PFSK-1 (cell line): ENCODE data around the gene SLC25A41.

Experiments used
- FOXP2 ChIP-seq: optimal IDR thresholded peaks from 2 replicates; pipeline ENCODE3; 2011; ENCODE audit warnings: borderline replicate concordance, control low read depth, inconsistent platforms; ENCODE audit not compliant: insufficient read depth; ENCODE audit errors: extremely low read length, extremely low read depth
- POLR2AphosphoS5 ChIP-seq: IDR thresholded peaks from 2 replicates; pipeline ENCODE4 v1.6.1; 2012; ENCODE audit warnings: low read depth, mild to moderate bottlenecking, control low read depth, low read length, moderate library complexity
- REST ChIP-seq, 2 experiments: IDR thresholded peaks; 2 replicates each; pipeline versions ENCODE4 v1.6.1 to v1.8.0; 2011 to 2012; ENCODE audit warnings: low read depth in 2 of 2, low read length in 2 of 2, control low read depth in 1 of 2, inconsistent platforms in 1 of 2, mild to moderate bottlenecking in 1 of 2, moderate library complexity in 1 of 2; ENCODE audit not compliant: insufficient read depth in 1 of 2
- SIN3A ChIP-seq: IDR thresholded peaks from 2 replicates; pipeline ENCODE4 v1.6.1; 2012; ENCODE audit warnings: mild to moderate bottlenecking, low read length, moderate library complexity, borderline replicate concordance; ENCODE audit not compliant: insufficient read depth
- TAF1 ChIP-seq: IDR thresholded peaks from 2 replicates; pipeline ENCODE4 v1.6.1; 2012; ENCODE audit warnings: low read length, control low read depth, borderline replicate concordance; ENCODE audit not compliant: insufficient read depth

SLC25A41 gene

GRCh38 chr19:6421075-6422014 lies 12.2 kb downstream of the SLC25A41 start:
- TF ChIP-seq REST (IDR thresholded peaks at IDR 0.05; ENCODE audit: insufficient read depth in 1 of 2, low read depth in 2 of 2, low read length in 2 of 2) (no peak), SIN3A (no peak), POLR2AphosphoS5 (no peak), TAF1 (no peak), FOXP2 (no peak)

DNA sequence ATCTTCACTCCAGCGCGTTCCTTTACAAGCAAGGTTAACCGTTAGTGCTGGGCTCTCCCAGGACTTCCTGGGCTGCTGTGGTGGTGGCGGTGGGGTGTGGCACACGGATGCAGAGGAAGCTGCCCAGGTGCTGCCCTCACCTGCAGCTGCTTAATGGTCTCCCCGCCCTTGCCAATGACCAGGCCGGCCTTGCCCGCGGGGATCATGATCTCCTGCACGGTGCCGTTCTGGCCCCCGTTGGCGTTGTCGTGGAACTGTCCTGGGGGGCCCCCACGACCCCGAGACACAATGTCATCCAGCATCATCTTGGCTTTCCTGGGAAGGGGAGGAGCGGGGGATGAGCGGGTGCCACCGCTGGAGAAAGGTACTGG lies 15.0 kb downstream of the SLC25A41 start:
- no peak for TF ChIP-seq FOXP2
- no peak for TF ChIP-seq SIN3A
- no peak for TF ChIP-seq POLR2AphosphoS5
- TF ChIP-seq TAF1, result no peak
- TF ChIP-seq REST (IDR thresholded peaks at IDR 0.05; ENCODE audit: insufficient read depth in 1 of 2, low read depth in 2 of 2, low read length in 2 of 2), result no peak

DNA sequence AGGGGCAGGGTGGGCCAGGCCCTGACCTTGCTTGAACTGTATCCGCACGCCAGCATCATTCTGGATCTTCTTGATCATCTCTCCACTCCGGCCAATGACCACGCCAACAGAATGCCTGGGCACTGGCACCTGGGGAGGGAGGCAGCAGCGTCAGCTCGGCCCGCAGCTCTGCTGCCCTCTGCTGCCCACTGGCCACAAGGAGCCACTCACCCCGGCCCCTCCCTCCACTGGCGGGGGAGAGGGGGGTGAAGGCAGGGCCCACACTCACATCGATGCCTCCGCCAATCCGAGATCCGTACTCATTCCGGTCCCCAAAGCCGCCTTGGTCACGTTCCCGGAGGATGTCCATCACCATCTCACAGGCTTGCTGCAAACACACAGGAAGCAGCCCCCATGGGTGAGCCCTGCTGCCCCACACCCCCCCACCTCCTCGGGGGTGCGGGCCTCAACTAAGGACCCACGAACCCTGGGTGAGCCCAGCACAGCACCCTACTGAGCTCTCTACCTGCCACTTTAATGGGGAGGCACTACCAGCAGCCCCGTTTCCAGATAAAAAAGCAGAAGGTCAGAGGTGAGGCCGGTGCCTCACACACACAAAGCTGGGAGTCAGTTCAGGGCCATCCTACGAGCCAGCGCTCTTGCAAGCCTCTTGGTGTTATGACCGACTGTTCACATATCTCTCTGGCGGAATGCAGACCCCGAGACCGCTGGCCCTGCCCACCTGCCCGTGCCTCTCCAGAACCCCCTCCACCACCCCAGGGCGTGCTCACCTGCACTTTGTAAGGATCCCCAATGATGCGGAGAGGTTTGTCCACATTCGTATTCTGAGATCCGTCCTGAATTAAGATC lies 15.6 kb downstream of the SLC25A41 start:
- TF ChIP-seq FOXP2 (no peak), REST (IDR thresholded peaks at IDR 0.05; ENCODE audit: insufficient read depth in 1 of 2, low read depth in 2 of 2, low read length in 2 of 2) (no peak), SIN3A (no peak), POLR2AphosphoS5 (no peak), TAF1 (no peak)

GRCh38 chr19:6416658-6417405 lies 16.7 kb downstream of the SLC25A41 start:
- TF ChIP-seq REST (IDR thresholded peaks at IDR 0.05; ENCODE audit: insufficient read depth in 1 of 2, low read depth in 2 of 2, low read length in 2 of 2) (no peak), SIN3A (no peak), FOXP2 (no peak)
